Lower lobe of right lung (tissue), 2 donors: ENCODE data around the gene OR52D1. TPM values are rescaled to one million over a fixed set of nuclear protein-coding genes. Genes with fewer than 3 reads are reported as not detected.

ENCODE experiments used
- ATAC-seq, 2 donors: fragments of 200-7000 bp; cut with Tn5 transposase; one replicate each; pipeline ENCODE4 v1.9.1; 2020 to 2022; ENCODE audit warnings: mild to moderate bottlenecking in 2 of 2, moderate library complexity in 2 of 2
- DNase-seq: peaks from one replicate; pipeline ENCODE4 v3.0.0-alpha.2; 2020
- H3K27ac ChIP-seq: fragments of 200-600 bp; one replicate; pipeline ENCODE4 v1.8.0; 2022
- H3K27me3 ChIP-seq: fragments of 200-600 bp; one replicate; pipeline ENCODE4 v1.8.0; 2022; ENCODE audit warnings: low read depth
- H3K36me3 ChIP-seq: fragments of 200-600 bp; one replicate; pipeline ENCODE4 v1.8.0; 2022; ENCODE audit warnings: mild to moderate bottlenecking
- H3K4me1 ChIP-seq: fragments of 200-600 bp; one replicate; pipeline ENCODE4 v1.8.0; 2022
- H3K4me3 ChIP-seq: fragments of 200-600 bp; one replicate; pipeline ENCODE4 v1.8.0; 2022; ENCODE audit warnings: mild to moderate bottlenecking
- H3K9me3 ChIP-seq: fragments of 200-600 bp; one replicate; pipeline ENCODE4 v1.8.0; 2022
- CTCF ChIP-seq: fragments of 200-600 bp; IDR thresholded peaks from one replicate; pipeline ENCODE4 v1.8.0; 2022; ENCODE audit warnings: antibody characterized with exemption, mild to moderate bottlenecking
- intact Hi-C: fragments of 100-400 bp; cut with DNase I; formaldehyde crosslinking; loops from one replicate; pipeline ENCODE4 v1.11.0; 2022
- total RNA-seq: library from RNA; stranded (reverse); fragmentation: NEBNext Ultra II Directional; extraction: Animal tissue kit (Norgen Biotek cat#: 25700); gene quantifications from one replicate; pipeline ENCODE4 v1.2.1, GENCODE V29; 2021
- donor health status: DM: no; HTN: yes; CAD: no; lungs with severe emphysema.

OR52D1 gene
- total RNA-seq, 1 donor from 2014 or later, result not detected

- intact Hi-C loops, result no loop called here
- no peak overlapping the region for H3K27ac ChIP-seq
Measured at GRCh38 chr11:5524756-5525155, 36.3 kb downstream of the OR52D1 start.

GRCh38 chr11:5527716-5528115 is 39.2 kb downstream of the OR52D1 start:
- H3K27ac ChIP-seq, result no peak overlapping the region
- H3K4me1 ChIP-seq, result no peaks in the 10 kb centered on the region
- intact Hi-C loops, result no loop called here
- H3K9me3 ChIP-seq, result no peaks in the 10 kb centered on the region
- no peak for DNase-seq
- H3K36me3 ChIP-seq, result no peaks in the 10 kb centered on the region
- H3K4me3 ChIP-seq, result no peak overlapping the region
- ATAC-seq, result no peak
- no peak for TF ChIP-seq CTCF
- no peaks in the 10 kb centered on the region for H3K27me3 ChIP-seq

More at GRCh38 chr11:5524756-5525155, 36.3 kb downstream of the OR52D1 start:
- no peaks in the 10 kb centered on the region for H3K9me3 ChIP-seq
- no peaks in the 10 kb centered on the region for H3K27me3 ChIP-seq
- no peaks in the 10 kb centered on the region for H3K4me1 ChIP-seq
- DNase-seq (no peak), ATAC-seq (no peak)
- no peak for TF ChIP-seq CTCF
- H3K36me3 ChIP-seq, result no peaks in the 10 kb centered on the region
- no peak overlapping the region for H3K4me3 ChIP-seq

GRCh38 chr11:5528495-5528894 is 40.0 kb downstream of the OR52D1 start:
- DNase-seq (no peak), ATAC-seq (no peak)
- no peak for TF ChIP-seq CTCF
- Histone ChIP-seq H3K9me3 (no peaks in the 10 kb centered on the region), H3K27ac (no peak overlapping the region), H3K27me3 (no peaks in the 10 kb centered on the region), H3K4me1 (no peaks in the 10 kb centered on the region), H3K4me3 (no peak overlapping the region), H3K36me3 (no peaks in the 10 kb centered on the region)
- intact Hi-C loops, result no loop called here

- ATAC-seq (no peak), DNase-seq (no peak)
- H3K4me3 ChIP-seq, result no peak overlapping the region
- H3K9me3 ChIP-seq, result no peaks in the 10 kb centered on the region
- H3K27ac ChIP-seq, result no peak overlapping the region
- H3K36me3 ChIP-seq, result no peaks in the 10 kb centered on the region
- H3K27me3 ChIP-seq, result no peaks in the 10 kb centered on the region
- no peaks in the 10 kb centered on the region for H3K4me1 ChIP-seq
- intact Hi-C loops, result no loop called here
- no peak for TF ChIP-seq CTCF
Measured at GRCh38 chr11:5531053-5531831, 42.8 kb downstream of the OR52D1 start.

GRCh38 chr11:5534046-5534445 is 45.6 kb downstream of the OR52D1 start:
- no peak for TF ChIP-seq CTCF
- no peaks in the 10 kb centered on the region for H3K36me3 ChIP-seq
- DNase-seq, result no peak
- no peaks in the 10 kb centered on the region for H3K4me1 ChIP-seq
- H3K4me3 ChIP-seq, result no peak overlapping the region
- intact Hi-C loops, result no loop called here
- H3K27ac ChIP-seq, result no peak overlapping the region
- no peak for ATAC-seq
- no peaks in the 10 kb centered on the region for H3K27me3 ChIP-seq
- H3K9me3 ChIP-seq, result no peaks in the 10 kb centered on the region
